GM12872 (cell line): ENCODE measurements around the gene UBA7.

Experiments used
- TF ChIP-seq, protein P1 (sequence below): IDR thresholded peaks from 3 replicates; pipeline ENCODE4 v1.5.1; 2011; ENCODE audit warnings: low read depth, mild to moderate bottlenecking, low read length, moderate library complexity; ENCODE audit not compliant: insufficient read depth

UBA7 gene, protein sequence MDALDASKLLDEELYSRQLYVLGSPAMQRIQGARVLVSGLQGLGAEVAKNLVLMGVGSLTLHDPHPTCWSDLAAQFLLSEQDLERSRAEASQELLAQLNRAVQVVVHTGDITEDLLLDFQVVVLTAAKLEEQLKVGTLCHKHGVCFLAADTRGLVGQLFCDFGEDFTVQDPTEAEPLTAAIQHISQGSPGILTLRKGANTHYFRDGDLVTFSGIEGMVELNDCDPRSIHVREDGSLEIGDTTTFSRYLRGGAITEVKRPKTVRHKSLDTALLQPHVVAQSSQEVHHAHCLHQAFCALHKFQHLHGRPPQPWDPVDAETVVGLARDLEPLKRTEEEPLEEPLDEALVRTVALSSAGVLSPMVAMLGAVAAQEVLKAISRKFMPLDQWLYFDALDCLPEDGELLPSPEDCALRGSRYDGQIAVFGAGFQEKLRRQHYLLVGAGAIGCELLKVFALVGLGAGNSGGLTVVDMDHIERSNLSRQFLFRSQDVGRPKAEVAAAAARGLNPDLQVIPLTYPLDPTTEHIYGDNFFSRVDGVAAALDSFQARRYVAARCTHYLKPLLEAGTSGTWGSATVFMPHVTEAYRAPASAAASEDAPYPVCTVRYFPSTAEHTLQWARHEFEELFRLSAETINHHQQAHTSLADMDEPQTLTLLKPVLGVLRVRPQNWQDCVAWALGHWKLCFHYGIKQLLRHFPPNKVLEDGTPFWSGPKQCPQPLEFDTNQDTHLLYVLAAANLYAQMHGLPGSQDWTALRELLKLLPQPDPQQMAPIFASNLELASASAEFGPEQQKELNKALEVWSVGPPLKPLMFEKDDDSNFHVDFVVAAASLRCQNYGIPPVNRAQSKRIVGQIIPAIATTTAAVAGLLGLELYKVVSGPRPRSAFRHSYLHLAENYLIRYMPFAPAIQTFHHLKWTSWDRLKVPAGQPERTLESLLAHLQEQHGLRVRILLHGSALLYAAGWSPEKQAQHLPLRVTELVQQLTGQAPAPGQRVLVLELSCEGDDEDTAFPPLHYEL

DNA sequence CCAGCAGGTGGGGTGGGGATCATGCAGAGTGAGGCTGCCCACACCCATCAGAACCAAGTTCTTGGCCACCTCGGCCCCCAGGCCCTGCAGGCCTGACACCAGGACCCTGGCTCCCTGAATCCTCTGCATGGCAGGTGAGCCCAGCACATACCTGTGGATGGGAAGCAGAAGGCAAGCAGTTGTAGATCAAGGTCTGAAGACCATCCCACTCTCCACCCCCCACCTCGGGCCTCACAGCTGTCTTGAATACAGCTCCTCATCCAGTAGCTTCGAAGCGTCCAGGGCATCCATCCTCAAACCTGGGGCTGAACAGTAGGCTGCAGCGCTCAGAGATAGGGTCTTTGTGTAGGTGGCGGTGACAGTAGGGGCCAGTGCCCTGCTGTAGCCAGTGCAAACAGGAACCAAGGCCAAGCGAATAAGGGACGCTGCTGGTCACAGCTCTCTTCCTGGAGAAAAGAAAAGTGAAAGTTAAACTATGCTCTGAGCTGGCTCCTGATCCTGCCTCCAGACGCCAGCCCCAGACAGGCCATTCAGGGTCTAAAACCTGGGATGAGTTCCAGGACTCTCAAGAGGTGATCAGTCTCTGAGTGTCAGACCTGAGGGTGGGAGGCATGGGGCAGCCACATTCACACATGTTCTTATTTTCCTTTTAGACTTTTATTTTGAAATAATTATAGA lies at the start of gene UBA7:
Gene UBA7 (minus strand): TSS at position 457 of the 678 bp plus-strand sequence. CDS start 166 bp downstream, at position 291.
- TF ChIP-seq, protein P1, sequence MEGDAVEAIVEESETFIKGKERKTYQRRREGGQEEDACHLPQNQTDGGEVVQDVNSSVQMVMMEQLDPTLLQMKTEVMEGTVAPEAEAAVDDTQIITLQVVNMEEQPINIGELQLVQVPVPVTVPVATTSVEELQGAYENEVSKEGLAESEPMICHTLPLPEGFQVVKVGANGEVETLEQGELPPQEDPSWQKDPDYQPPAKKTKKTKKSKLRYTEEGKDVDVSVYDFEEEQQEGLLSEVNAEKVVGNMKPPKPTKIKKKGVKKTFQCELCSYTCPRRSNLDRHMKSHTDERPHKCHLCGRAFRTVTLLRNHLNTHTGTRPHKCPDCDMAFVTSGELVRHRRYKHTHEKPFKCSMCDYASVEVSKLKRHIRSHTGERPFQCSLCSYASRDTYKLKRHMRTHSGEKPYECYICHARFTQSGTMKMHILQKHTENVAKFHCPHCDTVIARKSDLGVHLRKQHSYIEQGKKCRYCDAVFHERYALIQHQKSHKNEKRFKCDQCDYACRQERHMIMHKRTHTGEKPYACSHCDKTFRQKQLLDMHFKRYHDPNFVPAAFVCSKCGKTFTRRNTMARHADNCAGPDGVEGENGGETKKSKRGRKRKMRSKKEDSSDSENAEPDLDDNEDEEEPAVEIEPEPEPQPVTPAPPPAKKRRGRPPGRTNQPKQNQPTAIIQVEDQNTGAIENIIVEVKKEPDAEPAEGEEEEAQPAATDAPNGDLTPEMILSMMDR, result no peak

DNA sequence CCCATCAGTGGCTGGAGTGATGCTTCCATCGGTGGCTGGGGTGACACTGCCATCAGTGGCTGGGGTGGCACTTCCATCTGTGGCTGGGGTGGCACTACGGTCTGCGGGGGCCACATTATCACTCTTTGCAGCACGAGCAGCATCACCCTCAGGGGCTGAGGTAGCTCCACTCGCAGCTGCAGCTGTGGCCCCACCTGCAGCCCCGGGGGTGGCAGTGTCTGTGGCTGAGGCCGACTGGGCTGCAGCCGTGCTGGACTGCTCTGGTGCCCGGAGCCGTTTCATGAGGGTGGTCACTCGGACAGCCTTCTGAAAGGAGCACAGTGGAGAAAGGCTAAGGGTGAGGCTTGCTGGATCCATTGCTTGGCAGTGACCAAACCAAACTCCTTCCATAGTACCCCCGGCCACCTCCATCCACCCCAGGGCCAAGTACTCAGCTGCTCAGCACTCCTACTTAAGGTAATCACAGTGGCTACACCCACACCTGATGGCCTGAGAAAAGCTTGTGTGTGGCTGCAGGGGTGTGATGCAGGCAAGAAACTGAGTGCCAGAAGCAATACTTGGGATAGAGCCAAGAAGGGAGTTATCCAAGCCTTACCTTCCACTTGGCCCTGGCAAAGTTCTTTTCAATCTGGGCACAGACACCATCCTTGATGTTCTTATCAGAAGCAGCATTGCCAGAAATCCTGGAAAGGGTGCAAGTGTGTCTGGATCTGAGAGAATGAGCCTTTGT lies 46.0 kb upstream of the UBA7 start:
- TF ChIP-seq, protein P1, result no peak

DNA sequence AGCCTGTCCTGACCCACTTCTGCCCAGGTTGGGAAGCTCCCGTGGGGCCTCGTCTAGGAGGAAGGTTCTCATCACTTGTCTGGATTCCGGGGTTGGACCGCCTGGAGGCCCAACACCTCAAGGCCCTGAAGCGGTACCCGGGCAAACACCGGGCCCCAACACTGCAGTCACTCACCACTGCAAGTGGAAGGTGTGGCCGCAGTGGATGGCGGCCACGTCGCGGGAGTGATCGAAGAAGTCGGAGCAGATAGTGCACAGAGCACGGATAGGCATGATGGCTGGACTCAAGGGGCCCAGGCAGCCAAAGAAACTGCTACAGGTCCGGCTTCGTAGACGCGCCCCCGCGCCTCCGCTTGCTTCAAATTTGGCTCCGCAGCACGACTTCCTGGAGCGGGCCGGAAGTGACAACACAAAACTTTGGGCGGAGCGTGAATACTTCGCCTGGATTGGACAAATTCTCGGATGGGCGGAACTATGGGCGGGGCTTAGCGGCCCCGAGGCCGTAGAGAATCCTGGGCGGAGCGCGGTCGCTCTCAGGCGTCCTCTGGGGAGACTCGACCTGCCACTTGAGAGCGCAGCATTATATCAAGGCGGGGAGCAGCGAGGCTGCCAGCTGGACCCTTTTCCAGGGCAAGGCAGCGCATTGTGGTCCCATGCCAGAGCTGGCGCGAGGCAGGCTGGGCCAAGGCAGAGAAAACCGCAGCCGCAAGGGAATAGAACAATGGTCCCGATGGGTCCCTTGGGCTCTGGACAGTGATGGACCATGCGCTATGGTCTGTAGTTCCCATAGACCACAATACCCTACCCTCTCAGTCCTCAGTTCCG lies 42.6 kb upstream of the UBA7 start, which contains the start of gene TRAIP:
Gene TRAIP (minus strand): TSS at position 384 of the 825 bp plus-strand sequence. CDS start 111 bp downstream, at position 273.
- TF ChIP-seq, protein P1, result no peak

DNA sequence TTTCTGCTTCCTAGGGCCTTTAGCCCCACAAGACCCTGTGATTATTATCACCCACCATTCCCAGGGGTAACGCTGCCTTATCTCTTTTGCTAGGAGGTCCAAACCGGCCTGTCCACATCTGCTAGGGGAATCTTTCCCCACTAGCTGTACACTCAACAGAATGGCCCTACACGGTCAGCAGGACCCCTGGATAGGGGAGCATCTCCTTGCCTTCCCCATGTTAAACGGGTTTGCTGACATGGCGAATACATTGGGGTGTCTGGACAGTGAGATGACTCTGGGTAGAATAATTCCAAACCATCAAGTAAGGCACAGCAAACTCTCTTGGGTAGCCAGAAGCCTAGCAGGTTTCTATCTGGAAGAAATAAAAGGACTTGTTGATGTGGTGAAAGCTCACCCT lies 41.9 kb upstream of the UBA7 start:
- TF ChIP-seq, protein P1, result no peak

DNA sequence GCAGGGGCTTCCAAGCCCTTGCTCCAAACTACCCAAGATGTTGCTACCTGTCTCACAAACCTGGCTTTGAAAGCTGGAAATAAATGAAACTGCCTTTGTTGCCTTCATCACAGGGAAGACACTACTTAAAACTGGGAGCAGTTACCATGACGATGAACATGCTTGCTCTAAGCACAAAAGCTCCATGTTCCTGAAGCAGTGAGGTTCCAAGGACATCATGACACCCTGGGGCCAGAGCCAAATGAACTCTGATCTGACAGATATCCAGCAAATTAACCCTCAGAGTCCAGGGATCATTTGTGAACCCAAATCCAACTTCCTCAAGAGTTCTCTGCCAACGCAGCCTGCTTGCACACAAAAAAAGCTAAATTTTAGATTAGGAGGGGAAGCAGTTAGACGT lies 31.9 kb upstream of the UBA7 start:
- TF ChIP-seq, protein P1, result no peak

DNA sequence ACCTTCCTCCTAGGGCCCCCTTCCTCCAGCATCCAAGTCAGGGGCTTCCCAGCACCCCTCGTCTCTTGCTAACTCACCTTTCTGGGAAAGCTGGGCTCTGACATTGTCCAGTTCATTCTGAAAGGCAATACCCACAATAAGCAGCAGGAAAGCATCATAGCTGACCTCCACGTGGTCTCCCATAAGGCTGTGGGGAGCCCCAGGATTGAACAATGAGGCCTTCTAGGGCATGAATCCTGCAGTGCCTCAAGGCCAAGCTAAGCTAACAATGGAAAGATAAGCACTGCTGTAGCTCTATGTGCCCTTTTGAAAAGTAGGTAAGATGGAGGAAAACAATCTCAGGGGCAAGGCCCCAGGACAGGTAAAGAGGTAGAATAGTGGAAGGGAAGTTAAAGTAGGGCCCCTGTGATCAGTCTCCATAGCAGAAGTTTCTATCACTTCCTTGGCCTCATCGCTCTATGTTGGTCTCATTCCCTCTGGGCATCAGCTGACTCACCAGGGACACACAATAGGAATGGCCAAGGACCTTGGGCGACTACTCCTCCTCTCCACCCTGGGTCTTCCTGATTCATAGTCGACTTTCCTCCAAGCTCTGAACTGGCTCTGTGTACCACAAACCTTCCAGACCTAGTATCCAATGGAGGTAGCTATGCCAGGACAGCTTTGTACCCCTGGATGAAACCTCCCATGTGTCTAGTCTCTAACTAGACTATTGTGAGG lies 30.9 kb upstream of the UBA7 start:
- TF ChIP-seq, protein P1, result no peak
